IPS DF 4.7 (cell line): ENCODE results near the gene ADRA2C.

Experiments used
- DNase-seq: peaks from one replicate; pipeline ENCODE4 v3.0.0-alpha.2; 2013; ENCODE audit warnings: low spot score; ENCODE audit errors: extremely low read depth

ADRA2C gene

DNA sequence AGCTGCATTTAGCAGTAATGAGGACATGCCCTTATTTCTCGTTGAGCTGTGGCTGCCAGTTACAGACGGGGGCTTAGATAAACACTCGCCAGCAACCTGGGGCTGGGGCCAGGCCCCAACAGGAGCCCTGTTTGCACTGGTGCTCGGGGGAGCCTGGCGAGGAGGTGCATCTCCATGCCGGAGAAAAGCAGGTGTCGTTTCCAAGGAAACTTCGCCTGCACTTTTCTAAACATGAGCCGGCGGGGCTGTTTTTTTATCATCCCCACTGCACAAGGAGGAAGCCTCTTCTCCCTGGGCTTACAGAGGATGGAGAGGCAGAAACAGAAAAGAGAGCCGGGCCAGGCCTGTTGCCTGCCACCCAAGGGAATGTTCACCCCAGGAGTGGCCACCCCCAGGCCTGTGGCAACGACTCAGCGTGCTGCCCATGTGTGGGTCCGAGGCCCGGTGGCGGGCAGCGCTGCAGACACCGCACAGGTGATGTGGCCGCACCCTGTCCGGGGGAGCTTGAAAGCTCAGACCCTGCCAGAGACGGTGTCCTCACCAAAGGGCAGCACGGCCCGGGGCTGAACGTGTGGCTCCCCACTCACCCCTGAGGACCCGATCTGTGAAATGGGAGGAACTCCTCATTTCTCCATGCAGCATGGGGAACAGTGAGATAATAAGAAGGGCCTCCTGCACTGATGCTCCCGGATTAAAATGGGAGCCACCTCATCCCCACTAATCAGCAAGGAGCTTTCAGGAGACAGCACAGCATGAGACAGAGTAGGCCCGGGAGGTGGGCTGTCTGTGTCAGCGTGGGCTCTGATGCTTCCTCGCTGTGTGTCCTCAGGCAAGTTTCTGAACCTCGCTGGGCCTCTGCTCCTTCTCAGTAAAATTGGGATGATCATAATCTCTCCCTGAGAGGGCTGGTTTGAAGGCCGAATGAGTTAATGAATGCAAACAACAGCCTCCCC lies 33.8 kb upstream of the ADRA2C start:
- DNase-seq: no peak

DNA sequence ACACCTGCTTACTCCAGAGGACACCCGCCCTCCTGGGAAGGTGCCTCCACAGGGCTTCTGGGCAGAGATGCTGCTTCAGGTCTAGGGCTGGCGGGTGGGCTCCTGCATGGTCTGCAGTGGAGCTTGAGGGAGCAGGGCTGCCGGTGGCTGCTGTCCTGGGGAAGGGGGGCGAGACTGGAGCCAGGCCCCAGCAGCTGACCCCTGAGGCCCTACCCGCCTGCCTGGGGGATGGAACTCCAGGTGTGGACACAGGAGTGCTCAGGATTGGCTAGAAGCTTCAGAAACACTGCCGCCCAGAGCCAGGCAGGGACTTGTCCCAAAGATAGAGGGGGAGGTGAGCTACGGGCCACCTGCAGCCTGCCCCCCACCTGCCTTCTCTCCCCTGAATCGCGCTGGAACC lies 33.0 kb upstream of the ADRA2C start:
- DNase-seq: no peak

DNA sequence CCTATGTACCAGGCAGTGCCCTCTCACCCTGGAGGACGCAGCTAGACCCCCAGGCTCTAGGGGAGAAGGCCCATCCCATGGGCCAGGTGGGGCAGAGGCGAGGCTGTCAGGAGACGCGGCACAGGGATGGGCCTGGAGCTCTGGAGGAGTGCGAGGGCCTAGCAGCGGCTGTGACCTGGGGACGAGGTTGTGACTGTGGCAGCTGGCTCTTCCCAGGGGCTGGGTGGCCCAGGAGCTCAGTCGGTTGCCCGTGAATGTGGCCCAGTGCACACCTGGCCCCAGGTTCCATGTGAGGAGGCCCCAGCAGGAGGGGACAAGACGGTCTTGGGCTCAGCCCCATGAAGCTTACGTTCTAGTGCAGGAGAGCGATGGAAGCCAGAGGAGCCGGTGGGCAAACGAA lies 31.0 kb upstream of the ADRA2C start:
- no peak for DNase-seq

DNA sequence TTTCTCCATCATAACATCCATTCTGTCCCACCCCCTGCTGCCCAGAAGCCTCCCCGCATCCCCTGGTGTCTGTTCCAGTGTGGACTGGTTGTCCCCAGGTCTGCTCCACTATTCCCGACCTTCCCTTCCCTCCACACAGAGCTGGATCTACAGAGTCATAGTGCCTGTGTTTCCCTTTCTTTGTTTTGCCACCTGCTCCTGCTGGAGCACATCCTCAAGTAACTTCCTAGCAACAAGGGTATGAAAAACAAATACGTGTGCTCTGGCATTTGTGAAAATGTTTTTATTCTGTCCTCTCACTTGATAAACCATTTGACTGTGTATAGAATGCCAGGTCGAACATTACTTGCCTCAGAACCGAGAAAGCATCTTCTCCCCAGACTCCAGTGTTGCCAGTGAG lies 29.9 kb upstream of the ADRA2C start:
- DNase-seq: no peak

DNA sequence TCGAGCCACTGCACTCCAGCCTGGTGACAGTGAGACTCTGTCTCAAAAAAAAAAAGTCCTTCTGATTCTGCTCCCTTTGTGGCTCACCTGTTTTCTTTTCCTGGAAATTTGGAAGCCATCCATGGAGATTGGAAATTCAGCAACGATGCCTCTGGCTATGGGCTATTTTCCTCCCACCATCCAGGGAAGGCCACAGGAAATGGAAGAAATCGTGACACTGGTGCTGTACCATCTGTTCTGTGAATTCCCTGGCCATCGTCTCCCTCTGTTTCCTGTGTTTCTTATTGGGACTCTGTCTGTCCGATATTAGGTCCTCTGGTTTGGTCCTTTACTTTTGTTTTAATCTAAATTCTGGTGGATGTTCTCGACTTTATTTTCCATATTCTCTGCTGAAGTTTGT lies 29.4 kb upstream of the ADRA2C start:
- DNase-seq: no peak

DNA sequence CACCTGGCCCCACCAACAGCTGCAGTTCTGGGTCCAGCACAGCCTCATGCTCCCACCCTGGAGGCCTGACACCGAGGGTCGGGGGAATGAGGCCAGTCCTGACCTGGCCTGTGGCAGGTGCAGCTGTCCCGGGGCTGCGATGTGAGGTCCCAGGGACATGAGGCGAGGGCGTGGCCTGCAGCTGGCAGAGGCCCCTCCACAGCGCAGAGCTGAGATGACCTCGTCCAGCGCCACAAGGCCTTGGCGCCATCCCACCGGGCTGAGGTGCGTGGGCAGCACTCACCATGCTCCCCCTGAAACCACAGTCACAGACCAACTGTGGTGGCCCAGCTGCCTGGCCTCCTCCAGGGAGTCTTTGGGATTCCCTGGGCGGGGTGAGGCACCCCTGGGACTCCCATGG lies 26.6 kb upstream of the ADRA2C start:
- no peak for DNase-seq

DNA sequence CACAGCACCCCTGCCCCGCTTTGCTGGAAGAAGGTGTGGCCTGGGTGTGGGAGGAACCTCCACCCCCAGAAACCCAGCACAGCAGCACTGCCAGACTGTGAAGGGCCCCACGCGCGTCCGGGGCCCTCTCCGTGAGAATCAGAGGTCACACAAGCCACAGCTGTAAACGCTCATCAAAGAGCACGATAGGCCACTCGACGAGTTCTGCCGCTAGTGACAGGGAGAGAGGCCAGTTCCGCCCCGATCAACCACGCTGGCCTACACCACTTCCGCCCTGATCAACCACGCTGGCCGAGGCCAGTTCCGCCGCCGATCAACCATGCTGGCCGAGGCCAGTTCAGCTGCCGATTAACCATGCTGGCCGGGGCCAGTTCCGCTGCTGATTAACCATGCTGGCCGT lies 25.9 kb upstream of the ADRA2C start:
- DNase-seq: no peak

DNA sequence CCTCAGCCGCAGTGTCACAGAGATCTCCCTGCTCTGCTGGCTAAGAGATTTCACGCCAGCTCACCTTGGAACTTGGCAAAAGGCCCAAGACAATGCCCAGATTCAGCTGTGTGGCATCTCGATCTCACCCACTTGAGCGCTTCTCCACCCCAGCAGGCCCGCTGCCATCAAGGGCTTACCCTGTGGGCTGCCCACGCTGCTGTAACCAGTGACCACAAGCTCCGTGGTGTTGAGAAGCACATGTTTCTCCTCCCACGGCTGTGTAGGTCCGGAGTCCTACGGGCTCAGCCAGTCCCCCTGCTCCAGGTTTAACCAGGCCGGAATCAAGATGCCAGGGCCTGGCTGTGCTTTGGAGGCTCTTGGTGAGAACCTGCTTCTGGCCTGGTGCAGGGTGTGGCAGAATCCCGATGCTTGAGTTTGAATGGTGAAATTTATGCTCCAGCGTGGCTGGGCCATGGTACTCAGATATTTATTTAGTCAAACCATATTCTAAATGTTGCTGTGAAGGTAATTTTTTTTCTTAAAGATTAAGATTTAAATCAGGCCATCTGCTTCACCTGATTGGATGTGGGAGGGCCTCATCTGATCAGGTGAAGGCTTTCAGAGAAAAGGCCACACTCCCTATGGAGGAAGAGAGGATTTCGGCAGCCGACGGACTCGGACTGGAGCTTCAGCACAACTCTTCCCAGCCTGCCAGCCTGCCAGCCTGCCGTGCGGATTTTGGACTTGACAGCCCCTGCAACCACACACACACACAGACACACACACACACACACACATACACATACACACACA lies 24.8 kb upstream of the ADRA2C start:
- DNase-seq: no peak

DNA sequence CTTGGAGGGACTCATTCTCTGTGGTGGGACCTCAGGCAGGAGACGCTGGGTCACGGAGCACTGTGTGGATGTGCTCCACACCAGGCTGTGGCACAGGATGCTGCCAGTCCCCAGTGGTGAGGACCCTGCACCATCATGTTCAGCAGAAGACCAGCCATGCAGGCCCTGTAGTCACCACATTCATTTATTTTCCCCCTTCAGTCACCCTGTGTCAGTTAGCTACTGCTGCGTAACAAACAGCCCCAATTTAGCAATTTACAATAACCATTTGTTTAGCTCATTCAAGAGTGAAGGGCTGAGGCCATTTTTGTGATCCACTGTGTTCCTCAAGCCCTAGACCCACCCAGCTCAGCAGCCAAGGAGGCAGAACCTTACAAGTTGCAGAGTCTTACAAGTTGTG lies 23.6 kb upstream of the ADRA2C start:
- DNase-seq: no peak

DNA sequence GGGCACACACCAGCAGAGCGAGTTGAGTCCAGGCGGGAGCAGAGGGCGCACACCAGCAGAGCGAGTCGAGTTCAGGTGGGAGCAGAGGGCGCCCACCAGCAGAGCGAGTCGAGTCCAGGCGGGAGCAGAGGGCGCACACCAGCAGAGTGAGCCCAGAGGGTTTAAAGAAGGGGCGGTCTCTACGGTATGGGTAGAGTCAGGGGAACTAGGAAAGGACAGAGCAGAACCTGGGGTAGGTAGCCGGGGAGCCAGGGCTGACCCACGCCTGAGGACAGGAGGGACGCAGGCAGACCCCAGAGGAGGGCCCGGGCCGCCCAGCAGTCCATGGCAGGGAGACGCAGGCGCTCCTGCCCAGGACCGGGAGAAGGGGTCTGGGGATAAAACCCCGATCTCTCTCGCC lies 22.0 kb upstream of the ADRA2C start:
- DNase-seq: no peak

DNA sequence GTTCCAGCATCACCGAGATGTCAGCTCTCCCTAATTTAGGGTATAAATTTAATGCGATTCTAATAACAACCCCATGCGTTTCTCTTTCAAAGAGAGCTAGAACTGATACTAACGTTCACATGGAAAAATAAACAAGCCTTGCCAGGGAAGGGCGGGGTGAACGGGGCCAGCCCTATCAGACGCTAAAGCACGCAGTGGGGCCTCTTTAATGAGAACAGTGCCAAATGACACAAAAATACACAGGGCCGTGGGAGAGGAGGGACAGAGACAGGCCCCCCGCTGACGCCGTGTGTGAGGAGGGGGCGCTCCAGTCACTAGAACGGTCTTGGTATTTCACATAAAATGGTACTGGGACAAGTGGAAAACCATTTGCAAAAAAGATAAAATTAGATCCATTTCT lies 21.3 kb upstream of the ADRA2C start:
- DNase-seq: no peak

DNA sequence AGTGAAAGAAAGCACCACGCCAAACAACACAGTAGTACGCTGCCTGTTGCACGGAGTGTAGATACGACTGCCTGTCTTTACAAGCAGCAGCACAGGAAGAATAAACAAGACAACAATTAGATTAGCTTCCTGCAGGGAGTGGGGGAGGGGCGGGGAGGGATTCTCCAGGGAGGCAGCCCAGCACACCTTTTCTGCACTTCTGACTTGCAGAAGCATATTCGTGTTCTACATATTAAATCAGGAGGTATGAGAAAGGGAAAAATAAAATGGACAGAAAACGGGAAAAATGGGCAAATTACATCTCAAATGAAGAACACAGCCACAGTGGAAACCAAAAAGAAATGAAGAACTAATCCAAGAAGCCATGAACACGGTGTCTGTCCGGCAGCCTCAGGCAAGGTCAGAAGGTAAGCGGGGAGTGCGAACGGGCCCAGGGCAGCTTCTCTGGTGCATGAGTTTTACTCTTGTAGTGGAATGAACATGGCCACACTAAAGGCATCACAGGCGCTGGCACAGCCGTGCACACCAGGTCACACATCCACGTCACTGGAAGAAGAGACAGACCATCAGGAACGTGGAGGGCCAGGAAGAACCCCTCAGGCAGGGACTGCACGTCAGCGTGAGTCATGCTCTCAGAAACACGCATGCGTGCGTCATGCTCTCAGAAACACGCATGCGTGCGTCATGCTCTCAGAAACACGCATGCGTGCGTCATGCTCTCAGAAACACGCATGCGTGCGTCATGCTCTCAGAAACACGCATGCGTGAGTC lies 20.1 kb upstream of the ADRA2C start:
- no peak for DNase-seq

DNA sequence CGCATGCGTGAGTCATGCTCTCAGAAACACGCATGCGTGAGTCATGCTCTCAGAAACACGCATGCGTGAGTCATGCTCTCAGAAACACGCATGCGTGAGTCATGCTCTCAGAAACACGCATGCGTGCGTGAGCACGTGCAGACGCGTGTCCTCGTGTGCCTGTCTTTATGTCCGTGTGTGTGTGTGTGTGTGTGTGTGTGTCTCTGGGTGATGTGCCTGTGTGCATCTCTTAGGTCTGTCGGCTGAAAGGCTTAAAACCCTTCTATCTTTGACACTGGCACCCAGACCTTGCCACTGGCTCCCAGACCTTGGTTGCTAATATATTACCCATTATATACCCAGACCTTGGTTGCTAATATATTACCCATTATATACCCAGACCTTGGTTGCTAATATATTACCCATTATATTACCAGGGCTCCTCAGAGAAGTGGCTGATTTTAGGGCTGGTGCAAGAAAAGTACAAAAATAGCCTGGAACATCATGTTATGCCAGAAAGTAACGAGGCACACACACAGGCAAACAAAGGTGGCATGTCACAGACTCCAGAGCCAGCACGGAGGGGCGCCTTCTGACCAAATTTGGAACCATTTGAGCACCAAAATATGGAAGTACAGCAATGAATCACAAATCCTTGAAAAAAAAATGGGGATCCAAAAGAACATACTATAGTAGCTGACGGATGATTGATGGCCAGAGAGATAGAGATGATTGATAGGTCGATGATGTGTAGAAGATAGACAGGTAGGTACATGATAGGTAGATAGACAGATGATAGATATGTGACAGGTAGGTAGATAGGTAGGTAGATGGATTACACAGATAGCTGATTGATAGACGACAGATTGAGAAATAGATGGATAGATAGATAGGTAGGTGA lies 19.2 kb upstream of the ADRA2C start:
- no peak for DNase-seq

DNA sequence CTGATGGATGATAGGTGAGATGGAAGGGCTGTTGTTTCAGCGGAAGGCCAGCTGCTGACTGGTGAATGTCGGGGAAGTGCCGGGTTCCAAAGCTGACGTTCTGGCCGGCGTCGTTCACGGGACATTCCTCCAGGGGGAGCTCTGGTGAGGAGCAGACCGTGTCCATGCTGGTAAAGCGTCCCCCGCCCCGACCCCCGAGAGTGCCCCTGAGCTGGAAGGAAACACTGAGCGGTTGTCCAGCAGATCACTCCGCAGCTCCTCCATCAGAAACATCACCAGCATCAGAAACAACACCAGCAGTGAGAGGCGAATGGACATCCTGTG lies 18.6 kb upstream of the ADRA2C start:
- DNase-seq: no peak

DNA sequence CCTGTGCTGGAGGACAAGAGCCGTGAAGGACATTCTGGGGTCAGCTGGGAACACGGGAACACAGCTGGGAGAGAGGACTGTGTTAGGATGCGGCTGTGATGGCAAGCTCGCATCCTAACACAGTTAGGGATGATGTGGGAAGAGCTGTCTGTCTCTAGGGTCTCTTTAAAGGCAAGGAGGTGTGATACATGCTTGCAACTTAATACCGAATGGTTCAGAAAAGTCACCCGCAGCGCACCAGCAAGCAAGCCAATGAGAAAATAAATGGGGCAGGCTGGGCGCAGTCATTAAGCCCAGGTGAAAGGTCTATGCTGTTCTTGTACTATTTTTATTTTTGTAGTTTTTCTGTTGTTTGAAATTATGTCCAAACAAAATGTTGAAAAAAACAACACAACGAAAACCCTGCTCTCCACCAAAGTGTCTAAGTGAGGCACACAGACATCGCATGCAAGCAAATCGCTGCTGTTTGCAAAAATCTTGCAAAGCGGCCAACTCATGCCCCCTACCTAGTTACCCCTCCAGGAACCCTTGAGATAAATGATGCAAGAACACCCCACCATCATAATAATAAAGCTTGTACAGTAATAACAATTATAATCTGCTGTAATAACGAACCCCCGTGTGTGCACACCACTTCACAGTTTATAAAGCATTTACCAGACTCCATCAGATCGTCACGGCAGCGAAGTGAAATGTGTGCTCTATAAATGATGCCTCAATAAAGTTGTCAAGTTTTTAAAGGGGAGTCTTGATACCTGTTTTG lies 17.9 kb upstream of the ADRA2C start:
- no peak for DNase-seq

DNA sequence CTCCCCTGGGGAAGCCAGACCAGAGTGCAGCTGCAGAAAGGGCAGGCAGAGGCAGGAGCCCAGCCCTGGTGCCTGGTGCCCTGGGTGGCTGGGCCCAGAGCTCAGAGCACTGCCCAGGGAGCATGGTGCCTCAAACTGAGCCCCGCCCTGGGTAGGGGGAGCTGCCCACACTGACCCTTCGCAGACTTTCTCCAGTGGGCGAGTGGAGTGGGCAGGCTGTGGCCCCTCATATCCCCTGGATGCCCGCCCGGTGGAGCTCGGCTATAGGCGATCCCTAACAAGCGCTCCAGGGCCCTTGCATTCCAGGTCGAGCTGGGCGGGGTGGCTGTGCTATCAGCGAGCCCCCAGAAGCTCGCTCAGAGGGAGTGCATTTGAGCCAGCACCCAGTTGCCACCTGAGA lies 17.1 kb upstream of the ADRA2C start:
- no peak for DNase-seq

DNA sequence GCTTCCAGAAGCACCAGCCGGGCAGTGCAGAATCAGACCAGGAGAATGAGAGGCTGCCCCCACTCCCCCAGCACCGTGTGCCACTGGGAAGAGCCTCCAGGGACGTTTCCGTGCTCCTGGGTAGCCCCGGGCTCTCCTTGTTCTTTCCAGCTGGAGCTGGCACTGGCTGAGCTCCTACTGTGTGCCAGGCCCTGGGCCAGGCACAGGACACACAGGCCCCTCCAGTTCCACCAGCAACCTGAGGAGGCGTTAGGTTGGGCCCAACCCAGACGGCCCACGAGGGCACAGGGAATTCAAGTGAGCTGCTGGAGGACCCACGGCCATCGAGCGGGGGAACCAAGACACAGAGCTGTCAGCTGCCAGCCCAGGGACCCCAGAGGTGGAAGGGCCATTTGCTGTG lies 15.9 kb upstream of the ADRA2C start:
- DNase-seq: no peak

DNA sequence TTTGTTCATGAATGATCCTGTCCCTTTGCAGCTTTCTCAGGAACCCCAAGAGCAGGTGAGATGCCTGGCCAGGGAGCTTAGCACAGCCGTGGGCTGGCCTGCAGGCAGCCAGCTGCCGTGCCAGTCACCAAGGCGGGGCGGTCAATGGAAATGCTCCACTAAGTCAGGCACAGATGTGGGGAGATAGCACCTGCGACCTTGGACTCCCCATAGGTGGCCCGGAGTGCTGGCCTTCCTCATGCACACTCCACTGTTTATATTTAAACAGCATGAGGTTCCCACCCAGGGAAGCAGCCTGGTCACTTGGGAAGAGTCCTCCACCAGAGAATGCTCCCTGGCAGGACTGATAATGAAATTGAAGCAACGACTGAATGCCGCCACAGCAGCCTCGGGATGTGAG lies 14.2 kb upstream of the ADRA2C start:
- DNase-seq: no peak

DNA sequence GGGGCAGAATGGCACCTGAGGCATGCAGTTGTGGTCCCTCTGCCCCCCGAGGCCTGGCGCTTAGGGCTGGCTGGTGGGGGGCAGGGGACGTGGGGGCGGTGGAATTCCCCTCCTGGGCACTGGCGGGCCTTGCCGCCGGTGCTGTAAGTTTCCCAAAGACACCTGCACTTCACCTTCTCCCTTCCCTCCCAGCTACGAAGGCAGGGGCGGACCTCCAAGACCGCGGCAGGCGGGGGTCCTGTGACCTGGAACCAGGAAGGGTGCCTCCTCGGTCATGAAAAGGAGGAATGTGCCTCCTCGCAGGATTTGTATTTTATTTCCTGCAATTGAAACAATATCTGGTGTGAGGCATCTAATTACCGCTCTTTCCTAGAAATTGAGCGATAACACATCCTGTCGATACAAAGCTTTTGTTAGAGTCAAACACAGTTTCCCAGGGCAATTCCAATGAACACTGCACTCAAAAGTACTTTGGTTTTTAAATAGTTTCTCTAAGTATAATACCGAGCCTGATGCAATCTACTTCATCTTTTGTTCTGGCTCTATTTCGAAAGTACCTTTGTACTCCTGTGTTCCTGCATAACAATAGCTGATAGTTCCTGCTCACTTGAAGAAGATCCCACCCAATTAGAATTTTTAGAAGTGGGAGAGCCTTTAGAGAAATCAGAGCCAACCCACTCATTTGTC lies 12.3 kb upstream of the ADRA2C start:
- DNase-seq: no peak
